ENCODE measurements around the gene RIPOR3.
"Not testable (repeated sequence)": the region's sequence is repeated elsewhere in the genome, so short reads cannot be mapped to it uniquely, and the experiment has no call there.

RIPOR3 gene

DNA sequence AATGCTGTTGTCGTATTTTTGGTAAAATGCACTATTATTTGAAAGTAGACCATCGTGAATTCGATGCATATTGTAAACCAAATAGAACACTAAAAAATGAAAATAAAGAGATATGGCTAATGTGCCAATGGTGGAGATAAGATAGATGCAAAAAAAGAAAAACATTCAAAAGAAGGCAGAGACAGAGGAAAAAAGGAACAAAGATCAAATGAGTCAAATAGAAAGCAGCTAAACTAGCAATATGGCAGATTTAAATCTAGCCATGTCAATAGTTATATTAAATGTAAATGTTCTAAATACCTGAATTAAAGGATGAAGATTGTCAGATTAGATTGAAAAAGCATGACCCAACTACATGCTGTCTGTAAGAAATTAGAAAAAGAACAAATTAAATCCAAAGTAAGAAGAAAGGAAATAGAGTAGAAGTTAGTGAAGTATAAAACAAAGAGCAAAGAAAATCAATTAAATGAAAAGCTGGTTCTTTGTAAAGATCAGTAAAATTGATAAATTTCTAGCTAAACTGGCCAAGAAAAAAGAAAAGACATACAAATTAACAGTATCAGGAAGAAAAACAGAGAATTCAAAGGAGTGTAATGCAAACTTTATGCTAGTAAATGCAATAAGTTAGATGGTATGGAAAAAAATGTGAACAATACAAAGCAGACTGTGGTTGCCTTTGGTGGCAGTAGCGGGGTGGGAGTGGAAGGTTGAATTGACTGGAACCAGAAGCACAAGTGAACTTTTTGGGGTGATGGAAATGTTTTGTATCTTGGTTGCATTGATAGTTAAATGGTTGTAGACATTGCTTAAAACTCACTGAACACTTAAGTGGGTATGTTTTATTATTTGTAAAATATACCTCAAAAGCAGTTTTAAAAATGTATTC lies 136.4 kb downstream of the RIPOR3 start:
- DNase-seq (ENCODE audit: low read depth in 2 of 2) = no peak

DNA sequence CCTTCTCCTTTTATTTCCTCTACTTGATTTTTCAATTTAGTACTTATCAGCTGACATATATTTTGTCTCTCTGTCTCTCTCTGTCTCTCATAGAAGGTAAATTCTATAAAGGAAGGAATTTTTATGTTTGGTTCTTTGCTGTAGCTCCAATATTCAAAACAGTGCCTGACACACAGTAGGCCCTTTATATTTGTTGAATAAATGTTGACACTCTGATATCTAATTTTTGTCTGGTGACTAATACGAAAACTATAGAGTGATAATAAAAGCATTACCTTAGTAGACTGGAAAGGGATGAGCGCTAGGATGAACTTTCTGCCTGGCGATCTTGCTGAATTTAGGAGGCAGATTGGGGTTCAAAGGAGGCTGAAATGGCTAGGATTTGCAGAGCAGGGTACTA lies 138.4 kb downstream of the RIPOR3 start:
- no peak for DNase-seq (ENCODE audit: low read depth in 2 of 2)

- no peak for DNase-seq (ENCODE audit: low read depth in 2 of 2)
Observed at GRCh38 chr20:50551288-50551687, 140.1 kb downstream of the RIPOR3 start.

GRCh38 chr20:50550531-50550930 lies 140.8 kb downstream of the RIPOR3 start:
- no peak for DNase-seq (ENCODE audit: low read depth in 2 of 2)

- DNase-seq (ENCODE audit: low read depth in 2 of 2) = no peak
Observed at GRCh38 chr20:50548396-50548795, 142.9 kb downstream of the RIPOR3 start.

- no peak for DNase-seq (ENCODE audit: low read depth in 2 of 2)
Observed at GRCh38 chr20:50547964-50548363, 143.4 kb downstream of the RIPOR3 start.

- no peak for DNase-seq (ENCODE audit: low read depth in 2 of 2)
Observed at GRCh38 chr20:50546729-50547314, 144.5 kb downstream of the RIPOR3 start.

DNA sequence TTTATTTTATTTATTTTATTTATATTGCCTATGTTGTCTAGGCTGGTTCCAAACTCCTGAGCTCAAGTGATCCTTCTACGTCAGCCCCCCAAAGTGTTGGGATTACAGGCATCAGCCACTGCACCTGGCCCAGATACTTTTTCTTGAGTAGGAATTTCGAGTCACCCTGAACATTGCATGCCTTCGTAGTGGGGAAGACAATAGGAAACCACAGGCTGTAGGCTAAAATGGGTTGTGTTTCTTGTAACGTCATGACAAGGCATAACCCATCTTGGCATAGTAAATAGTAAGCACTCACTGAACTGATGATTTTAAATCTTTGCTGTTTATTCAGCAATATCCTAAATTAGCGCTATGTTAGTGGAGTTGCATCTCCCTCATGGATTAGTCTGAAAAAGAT lies 146.2 kb downstream of the RIPOR3 start:
- DNase-seq (ENCODE audit: low read depth in 2 of 2) = no peak

DNA sequence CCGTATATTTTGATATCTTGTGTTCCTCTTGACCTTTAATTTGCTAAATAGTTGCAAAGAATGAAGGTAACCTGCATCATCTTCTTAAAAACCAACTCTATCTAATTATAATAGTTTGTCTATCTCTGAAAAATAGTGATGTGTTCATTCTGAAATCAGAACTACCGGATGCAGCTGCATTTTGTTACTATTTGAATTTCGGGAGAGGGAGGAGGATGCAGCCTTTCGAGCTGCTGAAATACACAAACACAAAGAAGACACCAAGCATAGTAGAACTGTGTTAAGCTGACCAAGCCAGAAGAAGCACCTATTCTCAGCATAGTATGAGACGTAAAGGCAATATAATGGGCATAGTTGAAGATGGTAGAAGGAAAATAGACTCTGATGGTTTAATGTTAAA lies 148.0 kb downstream of the RIPOR3 start:
- no peak for DNase-seq (ENCODE audit: low read depth in 2 of 2)

DNA sequence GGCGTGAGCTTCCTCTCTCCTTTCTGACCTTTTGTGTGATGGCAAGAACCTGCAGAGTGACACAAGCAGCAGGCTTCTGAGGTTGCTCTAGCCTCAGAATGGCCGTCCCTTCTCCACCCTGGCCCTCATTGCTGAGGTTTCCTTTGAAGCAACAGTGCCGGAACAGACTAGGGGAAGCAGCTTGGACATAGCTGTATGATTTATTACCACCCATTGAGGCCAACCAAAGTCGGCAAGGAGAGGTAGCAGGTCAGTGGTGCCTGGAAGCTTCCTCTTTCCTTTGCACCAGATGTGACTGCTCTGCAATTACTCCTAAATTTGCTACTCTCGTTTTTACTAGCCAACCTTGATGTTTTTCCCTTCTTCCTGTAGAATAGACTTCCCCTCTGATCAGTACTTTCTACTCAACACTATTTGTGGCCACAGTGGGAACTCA lies 149.7 kb downstream of the RIPOR3 start:
- no peak for DNase-seq (ENCODE audit: low read depth in 2 of 2)

GRCh38 chr20:50540620-50541605 lies 150.4 kb downstream of the RIPOR3 start:
- no peak for DNase-seq (ENCODE audit: low read depth in 2 of 2)

DNA sequence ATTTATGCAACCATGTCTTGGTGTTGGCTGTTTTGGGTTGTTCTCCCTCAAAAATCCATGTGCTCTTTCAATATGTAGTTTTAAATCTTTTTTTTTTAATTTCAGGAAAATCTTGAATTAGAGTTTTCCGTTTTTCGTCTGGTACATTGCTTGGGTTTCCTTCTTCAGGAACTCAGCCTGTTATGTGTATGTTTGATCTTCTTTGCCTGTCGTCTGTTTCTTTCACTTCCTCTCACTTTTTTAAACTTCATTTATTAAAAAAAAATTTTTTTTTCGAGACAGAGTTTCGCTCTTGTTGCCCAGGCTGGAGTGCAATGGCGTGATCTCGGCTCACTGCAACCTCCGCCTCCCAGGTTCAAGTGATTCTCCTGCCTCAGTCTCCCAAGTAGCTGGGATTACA lies 151.5 kb downstream of the RIPOR3 start:
- not testable (repeated sequence) for DNase-seq (ENCODE audit: low read depth in 2 of 2)

- DNase-seq (ENCODE audit: low read depth in 2 of 2) = no peak
Observed at GRCh38 chr20:50538276-50538675, 153.1 kb downstream of the RIPOR3 start.

- DNase-seq (ENCODE audit: low read depth in 2 of 2) = no peak
Observed at GRCh38 chr20:50537546-50538201, 153.7 kb downstream of the RIPOR3 start.

- DNase-seq (ENCODE audit: low read depth in 2 of 2) = no peak
Observed at GRCh38 chr20:50536333-50536732, 155.0 kb downstream of the RIPOR3 start.
